ENCODE data around the gene DCAF6.

DCAF6 gene

GRCh38 chr1:168000656-168001055 is 64.2 kb downstream of the DCAF6 start:
- TF ChIP-seq GATA3 (IDR thresholded peaks at IDR 0.05; ENCODE audit: low read depth, low read length) (no peak), GATA2 (IDR thresholded peaks at IDR 0.05; ENCODE audit: low read depth, low read length) (no peak)

- TF ChIP-seq GATA3 (IDR thresholded peaks at IDR 0.05; ENCODE audit: low read depth, low read length) (no peak), GATA2 (IDR thresholded peaks at IDR 0.05; ENCODE audit: low read depth, low read length) (no peak)
These were observed 64.7 kb downstream of the DCAF6 start for GRCh38 chr1:168001213-168001612.

- TF ChIP-seq GATA2 (IDR thresholded peaks at IDR 0.05; ENCODE audit: low read depth, low read length) (no peak), GATA3 (IDR thresholded peaks at IDR 0.05; ENCODE audit: low read depth, low read length) (no peak)
These were observed 68.0 kb downstream of the DCAF6 start for GRCh38 chr1:168004531-168004930.

- TF ChIP-seq GATA2 (IDR thresholded peaks at IDR 0.05; ENCODE audit: low read depth, low read length), result no peak
- TF ChIP-seq GATA3 (IDR thresholded peaks at IDR 0.05; ENCODE audit: low read depth, low read length), result no peak
These were observed 69.0 kb downstream of the DCAF6 start for GRCh38 chr1:168005529-168005928.

GRCh38 chr1:168007691-168008090 is 71.2 kb downstream of the DCAF6 start:
- no peak for TF ChIP-seq GATA2 (IDR thresholded peaks at IDR 0.05; ENCODE audit: low read depth, low read length)
- TF ChIP-seq GATA3 (IDR thresholded peaks at IDR 0.05; ENCODE audit: low read depth, low read length), result no peak

GRCh38 chr1:168008595-168008994 is 72.1 kb downstream of the DCAF6 start:
- TF ChIP-seq GATA3 (IDR thresholded peaks at IDR 0.05; ENCODE audit: low read depth, low read length), result no peak
- no peak for TF ChIP-seq GATA2 (IDR thresholded peaks at IDR 0.05; ENCODE audit: low read depth, low read length)

- TF ChIP-seq GATA3 (IDR thresholded peaks at IDR 0.05; ENCODE audit: low read depth, low read length) (no peak), GATA2 (IDR thresholded peaks at IDR 0.05; ENCODE audit: low read depth, low read length) (no peak)
These were observed 72.8 kb downstream of the DCAF6 start for GRCh38 chr1:168009322-168009721.

- no peak for TF ChIP-seq GATA2 (IDR thresholded peaks at IDR 0.05; ENCODE audit: low read depth, low read length)
- TF ChIP-seq GATA3 (IDR thresholded peaks at IDR 0.05; ENCODE audit: low read depth, low read length), result no peak
These were observed 82.9 kb downstream of the DCAF6 start for GRCh38 chr1:168019407-168019806.

- TF ChIP-seq GATA3 (IDR thresholded peaks at IDR 0.05; ENCODE audit: low read depth, low read length), result no peak
- no peak for TF ChIP-seq GATA2 (IDR thresholded peaks at IDR 0.05; ENCODE audit: low read depth, low read length)
These were observed 94.7 kb downstream of the DCAF6 start for GRCh38 chr1:168031198-168031597.

GRCh38 chr1:168031627-168032026 is 95.1 kb downstream of the DCAF6 start:
- TF ChIP-seq GATA3 (IDR thresholded peaks at IDR 0.05; ENCODE audit: low read depth, low read length) (no peak), GATA2 (IDR thresholded peaks at IDR 0.05; ENCODE audit: low read depth, low read length) (no peak)

- TF ChIP-seq GATA2 (IDR thresholded peaks at IDR 0.05; ENCODE audit: low read depth, low read length) (no peak), GATA3 (IDR thresholded peaks at IDR 0.05; ENCODE audit: low read depth, low read length) (no peak)
These were observed 95.5 kb downstream of the DCAF6 start for GRCh38 chr1:168032029-168032428.

- TF ChIP-seq GATA2 (IDR thresholded peaks at IDR 0.05; ENCODE audit: low read depth, low read length), result no peak
- no peak for TF ChIP-seq GATA3 (IDR thresholded peaks at IDR 0.05; ENCODE audit: low read depth, low read length)
These were observed 98.9 kb downstream of the DCAF6 start for GRCh38 chr1:168035345-168035744.

- TF ChIP-seq GATA3 (IDR thresholded peaks at IDR 0.05; ENCODE audit: low read depth, low read length) (no peak), GATA2 (IDR thresholded peaks at IDR 0.05; ENCODE audit: low read depth, low read length) (no peak)
These were observed 105.9 kb downstream of the DCAF6 start for GRCh38 chr1:168042362-168042761.

- TF ChIP-seq GATA2 (IDR thresholded peaks at IDR 0.05; ENCODE audit: low read depth, low read length), result no peak
- TF ChIP-seq GATA3 (IDR thresholded peaks at IDR 0.05; ENCODE audit: low read depth, low read length), result no peak
These were observed 108.8 kb downstream of the DCAF6 start for GRCh38 chr1:168045311-168045710.

GRCh38 chr1:168050307-168050706 is 113.8 kb downstream of the DCAF6 start:
- no peak for TF ChIP-seq GATA2 (IDR thresholded peaks at IDR 0.05; ENCODE audit: low read depth, low read length)
- no peak for TF ChIP-seq GATA3 (IDR thresholded peaks at IDR 0.05; ENCODE audit: low read depth, low read length)

- no peak for TF ChIP-seq GATA3 (IDR thresholded peaks at IDR 0.05; ENCODE audit: low read depth, low read length)
- no peak for TF ChIP-seq GATA2 (IDR thresholded peaks at IDR 0.05; ENCODE audit: low read depth, low read length)
These were observed 114.4 kb downstream of the DCAF6 start for GRCh38 chr1:168050880-168051279.
